HL-60 (cell line): Measurements from ENCODE around the gene NUB1.

Source experiments
- CTCF ChIP-seq: IDR thresholded peaks from one replicate; pipeline ENCODE4 v1.5.1; 2011; ENCODE audit warnings: low read length, control low read depth, inconsistent platforms; ENCODE audit not compliant: insufficient read depth
- GABPA ChIP-seq: IDR thresholded peaks from 2 replicates; pipeline ENCODE4 v1.6.1; 2012; ENCODE audit warnings: low read depth
- POLR2AphosphoS5 ChIP-seq: IDR thresholded peaks from 2 replicates; pipeline ENCODE4 v1.6.1; 2012; ENCODE audit warnings: low read depth
- REST ChIP-seq: IDR thresholded peaks from 2 replicates; pipeline ENCODE4 v1.6.1; 2012; ENCODE audit warnings: low read depth; ENCODE audit not compliant: insufficient replicate concordance
- SPI1 ChIP-seq: IDR thresholded peaks from 2 replicates; pipeline ENCODE4 v1.6.1; 2012; ENCODE audit warnings: low read depth, mild to moderate bottlenecking, borderline replicate concordance

- TF ChIP-seq POLR2AphosphoS5 (no peak), CTCF (no peak), REST (no peak), GABPA (no peak), SPI1 (no peak)
Measured at GRCh38 chr7:151378011-151378410, 36.4 kb downstream of the NUB1 start.
